Mesendoderm (in vitro differentiated cells): Measurements from ENCODE around the gene ZNF568.

Source experiments
- DNase-seq: peaks from one replicate; pipeline ENCODE4 v3.0.0; 2013
- H2AK5ac ChIP-seq: 2 replicates; pipeline ENCODE4 v1.6.1; 2013; ENCODE audit warnings: low read length, inconsistent platforms
- H2BK120ac ChIP-seq: 2 replicates; pipeline ENCODE4 v1.6.1; 2013; ENCODE audit warnings: low read depth, mild to moderate bottlenecking, low read length, moderate library complexity, mixed read lengths
- H2BK15ac ChIP-seq: replicated peaks from 2 replicates; pipeline ENCODE4 v1.6.1; 2013; ENCODE audit warnings: low read depth, mild to moderate bottlenecking, moderate library complexity
- H2BK5ac ChIP-seq: 2 replicates; pipeline ENCODE4 v1.6.1; 2013; ENCODE audit warnings: low read length, inconsistent platforms
- H3K18ac ChIP-seq: 2 replicates; pipeline ENCODE4 v1.6.1; 2013; ENCODE audit warnings: mild to moderate bottlenecking, low read length, mixed read lengths
- H3K23ac ChIP-seq: one replicate; pipeline ENCODE4 v1.6.1; 2013; ENCODE audit warnings: low read length
- H3K27ac ChIP-seq: 2 replicates; pipeline ENCODE4 v1.5.1; 2013; ENCODE audit warnings: low read depth, mild to moderate bottlenecking, inconsistent platforms, low read length, moderate library complexity
- H3K27me3 ChIP-seq: 2 replicates; pipeline ENCODE4 v1.6.1; 2013; ENCODE audit warnings: low read length, control low read depth, mild to moderate bottlenecking, inconsistent platforms; ENCODE audit not compliant: insufficient read depth, poor library complexity
- H3K36me3 ChIP-seq: 2 replicates; pipeline ENCODE4 v1.6.1; 2013; ENCODE audit warnings: low read length, inconsistent platforms; ENCODE audit not compliant: control insufficient read depth, insufficient read depth
- H3K4ac ChIP-seq: one replicate; pipeline ENCODE4 v1.6.1; 2013; ENCODE audit warnings: low read depth, mild to moderate bottlenecking, low read length, moderate library complexity
- H3K4me1 ChIP-seq: 2 replicates; pipeline ENCODE4 v1.6.1; 2013; ENCODE audit warnings: low read depth, low read length, inconsistent platforms; ENCODE audit not compliant: control insufficient read depth
- H3K4me2 ChIP-seq: 2 replicates; pipeline ENCODE4 v1.6.1; 2013; ENCODE audit warnings: low read length
- H3K4me3 ChIP-seq: 2 replicates; pipeline ENCODE4 v1.5.1; 2013; ENCODE audit warnings: mild to moderate bottlenecking, low read length
- H3K56ac ChIP-seq: one replicate; pipeline ENCODE4 v1.6.1; 2013; ENCODE audit warnings: low read length
- H3K79me1 ChIP-seq: 2 replicates; pipeline ENCODE4 v1.6.1; 2013; ENCODE audit warnings: low read length, inconsistent platforms
- H3K79me2 ChIP-seq: 2 replicates; pipeline ENCODE4 v1.6.1; 2013; ENCODE audit warnings: mild to moderate bottlenecking, low read length; ENCODE audit not compliant: control insufficient read depth, insufficient read depth
- H3K9ac ChIP-seq: 2 replicates; pipeline ENCODE4 v1.6.1; 2013; ENCODE audit warnings: low read length, inconsistent platforms
- H4K5ac ChIP-seq: one replicate; pipeline ENCODE4 v1.6.1; 2013; ENCODE audit warnings: low read length
- H4K8ac ChIP-seq: one replicate; pipeline ENCODE4 v1.6.1; 2013; ENCODE audit warnings: low read depth, mild to moderate bottlenecking, control low read depth, low read length, moderate library complexity
- WGBS: extraction: QIAGEN DNeasy Blood & Tissue Kit; methylation state at CpG from one replicate; pipeline ENCODE4 v1.1.7; 2013; ENCODE audit warnings: low lambda C conversion rate, missing lambda C conversion rate; ENCODE audit not compliant: insufficient coverage; ENCODE audit errors: extremely low coverage; 5-methylcytosine and 5-hydroxymethylcytosine counted together

ZNF568 gene

GRCh38 chr19:37012093-37012745 lies 96.1 kb downstream of the ZNF568 start:
- Histone ChIP-seq H3K4ac (no peak overlapping the region), H3K4me3 (no peak overlapping the region), H3K27me3 (no peaks in the 10 kb centered on the region), H3K27ac (no peak overlapping the region), H3K18ac (no peak overlapping the region), H3K9ac (no peak overlapping the region), H3K4me2 (no peak overlapping the region), H2AK5ac (no peak overlapping the region), H4K5ac (no peak overlapping the region), H3K56ac (no peak overlapping the region), H3K23ac (no peak overlapping the region), H4K8ac (no peak overlapping the region), H2BK120ac (no peak overlapping the region), H2BK15ac (no peak overlapping the region), H2BK5ac (no peak overlapping the region), H3K79me2 (no peaks in the 10 kb centered on the region), H3K79me1 (no peaks in the 10 kb centered on the region), H3K36me3 (no peaks in the 10 kb centered on the region), H3K4me1 (no peaks in the 10 kb centered on the region)
- WGBS, result no CpG with 5 or more reads among the region's 41 CpGs
- no peak for DNase-seq

GRCh38 chr19:37014456-37014855 lies 98.3 kb downstream of the ZNF568 start:
- Histone ChIP-seq H2BK5ac (no peak overlapping the region), H4K8ac (no peak overlapping the region), H3K4ac (no peak overlapping the region), H3K27me3 (no peaks in the 10 kb centered on the region), H3K79me2 (no peaks in the 10 kb centered on the region), H2AK5ac (no peak overlapping the region), H3K9ac (no peak overlapping the region), H3K23ac (no peak overlapping the region), H2BK120ac (no peak overlapping the region), H3K79me1 (no peaks in the 10 kb centered on the region), H3K56ac (no peak overlapping the region), H3K4me3 (no peak overlapping the region), H3K27ac (no peak overlapping the region), H4K5ac (no peak overlapping the region), H3K36me3 (no peaks in the 10 kb centered on the region), H3K4me1 (no peaks in the 10 kb centered on the region), H3K4me2 (no peak overlapping the region), H3K18ac (no peak overlapping the region), H2BK15ac (no peak overlapping the region)
- DNase-seq, result no peak
- WGBS, result no CpG with 5 or more reads among the region's 23 CpGs

DNA sequence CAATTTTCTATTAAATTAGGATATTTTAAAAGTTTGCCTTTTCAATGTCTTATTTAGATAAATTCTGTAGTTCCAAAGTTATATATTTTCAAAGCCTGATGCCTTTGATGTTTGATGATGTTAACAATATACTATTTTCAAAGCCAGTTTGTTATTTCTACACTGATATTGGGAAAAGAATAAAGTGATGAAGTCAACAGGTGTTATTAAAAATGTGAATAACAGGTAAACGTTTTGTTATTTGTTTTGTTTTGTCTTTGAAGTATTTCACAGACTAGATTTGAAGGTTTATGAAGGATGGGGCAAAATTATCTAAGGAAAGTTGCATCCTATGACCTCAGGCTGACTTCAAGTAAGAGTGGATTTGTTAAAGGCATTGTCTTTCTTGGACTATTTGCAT lies 129.0 kb downstream of the ZNF568 start:
- Histone ChIP-seq H3K4ac (no peak overlapping the region), H3K4me3 (no peak overlapping the region), H3K23ac (no peak overlapping the region), H3K36me3 (no peaks in the 10 kb centered on the region), H3K79me1 (no peaks in the 10 kb centered on the region), H3K18ac (no peak overlapping the region), H3K56ac (no peak overlapping the region), H4K5ac (no peak overlapping the region), H2AK5ac (no peak overlapping the region), H3K27ac (no peak overlapping the region), H2BK15ac (no peak overlapping the region), H4K8ac (no peak overlapping the region), H2BK5ac (no peak overlapping the region), H3K9ac (no peak overlapping the region), H3K27me3 (no peaks in the 10 kb centered on the region), H3K4me2 (no peak overlapping the region), H3K79me2 (no peaks in the 10 kb centered on the region), H3K4me1 (no peaks in the 10 kb centered on the region), H2BK120ac (no peak overlapping the region)
- DNase-seq, result no peak
- no CpG with 5 or more reads among the region's 1 CpG for WGBS
